Thoracic aorta (tissue), 2 donors: ENCODE results near the gene GTF3C5. TPM values are rescaled to one million over a fixed set of nuclear protein-coding genes. Genes with fewer than 3 reads are reported as not detected.

Experiments used
- ATAC-seq: fragments of 150-250 bp; one replicate; pipeline ENCODE4 v1.8.0; 2017; ENCODE audit warnings: low read depth; ENCODE audit not compliant: insufficient number of reproducible peaks, low FRiP score
- DNase-seq: peaks from one replicate; pipeline ENCODE4 v3.0.0-alpha.2; 2020; ENCODE audit warnings: low spot score
- H3K27ac ChIP-seq, 2 donors: fragments of 200-600 bp; sonication (generic); 1 replicate in 1 of 2; 2 replicates in 1 of 2; pipeline ENCODE4 v1.5.1; 2016; ENCODE audit warnings: mild to moderate bottlenecking in 2 of 2, moderate library complexity in 2 of 2
- H3K27me3 ChIP-seq: fragments of 200-600 bp; sonication (generic); replicated peaks from 2 replicates; pipeline ENCODE4 v1.6.0; 2016; ENCODE audit warnings: mild to moderate bottlenecking; ENCODE audit not compliant: insufficient read depth
- H3K36me3 ChIP-seq: fragments of 200-600 bp; sonication (generic); one replicate; pipeline ENCODE4 v1.5.1; 2016
- H3K4me1 ChIP-seq, 2 donors: fragments of 200-600 bp; sonication (generic); 1 replicate in 1 of 2; 2 replicates in 1 of 2; pipeline versions ENCODE4 v1.5.1 to v1.6.0; 2016; ENCODE audit warnings: low read depth in 2 of 2, mild to moderate bottlenecking in 1 of 2; ENCODE audit not compliant: control insufficient read depth in 1 of 2
- H3K4me3 ChIP-seq: fragments of 200-600 bp; sonication (generic); 2 replicates; pipeline ENCODE4 v1.5.1; 2016; ENCODE audit warnings: mild to moderate bottlenecking
- H3K9me3 ChIP-seq: fragments of 200-600 bp; sonication (generic); 2 replicates; pipeline ENCODE4 v1.5.1; 2016
- CTCF ChIP-seq: fragments of 200-600 bp; sonication (generic); IDR thresholded peaks from one replicate; pipeline ENCODE4 v1.5.1; 2019; ENCODE audit warnings: antibody characterized with exemption
- total RNA-seq, 2 donors: library from RNA; depleted of rRNA; stranded (reverse); fragments of >200 nt; gene quantifications; one replicate each; pipeline versions ENCODE4 v1.1.0 to v1.2.3, GENCODE V29; 2016

Gene GTF3C5
- total RNA-seq, 2 donors from 2014 or later: 40.6 to 54.3 TPM

GRCh38 chr9:133042676-133043075, 11.9 kb downstream of the GTF3C5 start:
- Histone ChIP-seq H3K4me3 (no peak overlapping the region), H3K9me3 (no peaks in the 10 kb centered on the region), H3K36me3 (peaks cover 44% of the 10 kb centered on the region), H3K27me3 (no peaks in the 10 kb centered on the region), H3K27ac (no peak overlapping the region), H3K4me1 (no peaks in the 10 kb centered on the region)
- no peak for TF ChIP-seq CTCF
- DNase-seq: no peak
- ATAC-seq: no peak

DNA sequence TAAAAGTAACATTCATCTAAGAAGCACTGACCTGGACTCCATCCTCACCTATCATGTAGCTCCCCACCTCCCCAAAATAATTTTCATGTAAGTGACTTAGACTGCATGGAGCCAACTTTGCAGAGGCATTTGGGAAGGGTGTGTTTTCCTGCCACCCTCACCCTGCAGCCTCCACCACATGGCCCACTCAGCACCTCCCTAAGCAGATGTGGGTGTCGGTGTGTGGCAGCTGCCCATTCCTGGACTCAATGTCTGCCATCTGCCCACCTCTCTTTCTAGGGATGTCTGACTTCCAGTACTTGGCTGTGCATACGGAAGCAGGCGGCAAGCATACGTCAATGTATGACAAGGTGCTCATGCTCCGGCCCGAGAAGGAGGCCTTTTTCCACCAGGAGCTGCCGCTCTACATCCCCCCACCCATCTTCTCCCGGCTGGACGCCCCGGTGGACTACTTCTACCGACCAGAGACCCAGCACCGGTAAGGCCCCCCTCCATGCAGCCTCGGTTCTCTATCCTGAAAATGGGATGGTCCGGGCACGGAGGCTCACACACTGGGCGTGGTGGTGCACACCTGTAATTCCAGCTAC, 12.7 kb downstream of the GTF3C5 start:
- Histone ChIP-seq H3K4me1 (no peaks in the 10 kb centered on the region), H3K27ac (no peak overlapping the region), H3K27me3 (no peaks in the 10 kb centered on the region), H3K4me3 (no peak overlapping the region), H3K9me3 (no peaks in the 10 kb centered on the region), H3K36me3 (peaks cover 44% of the 10 kb centered on the region)
- ATAC-seq (no peak), DNase-seq (no peak)
- TF ChIP-seq CTCF: no peak

- H3K4me1 ChIP-seq: no peaks in the 10 kb centered on the region
- no peaks in the 10 kb centered on the region for H3K9me3 ChIP-seq
- TF ChIP-seq CTCF: no peak
- ATAC-seq (no peak), DNase-seq (no peak)
- no peak overlapping the region for H3K27ac ChIP-seq
- H3K27me3 ChIP-seq: no peaks in the 10 kb centered on the region
- H3K4me3 ChIP-seq: no peak overlapping the region
- H3K36me3 ChIP-seq: peaks cover 46% of the 10 kb centered on the region
Observed at GRCh38 chr9:133044125-133044524, 13.3 kb downstream of the GTF3C5 start.

DNA sequence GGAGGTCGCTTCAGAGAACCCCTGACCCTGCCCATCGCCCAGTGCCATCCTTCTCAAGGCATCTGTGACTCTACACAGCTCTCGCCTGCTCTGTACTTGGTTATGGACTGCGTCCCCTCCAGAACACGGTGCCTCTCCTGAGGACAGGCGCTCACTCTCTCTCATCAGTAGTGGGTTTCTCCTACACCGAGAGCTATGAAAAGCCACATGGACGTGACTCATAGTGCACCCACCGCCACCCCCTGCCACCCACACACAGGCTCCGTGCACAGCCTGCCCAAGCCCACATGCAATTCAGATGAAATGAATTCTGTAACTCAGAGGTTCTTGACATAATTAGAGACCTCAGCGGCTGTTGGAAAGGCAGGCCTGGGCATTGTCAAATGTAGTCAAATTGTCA, 13.9 kb downstream of the GTF3C5 start:
- ATAC-seq (no peak), DNase-seq (no peak)
- Histone ChIP-seq H3K9me3 (no peaks in the 10 kb centered on the region), H3K27me3 (no peaks in the 10 kb centered on the region), H3K4me1 (no peaks in the 10 kb centered on the region), H3K4me3 (no peak overlapping the region), H3K36me3 (peaks cover 46% of the 10 kb centered on the region), H3K27ac (no peak overlapping the region)
- TF ChIP-seq CTCF: no peak

DNA sequence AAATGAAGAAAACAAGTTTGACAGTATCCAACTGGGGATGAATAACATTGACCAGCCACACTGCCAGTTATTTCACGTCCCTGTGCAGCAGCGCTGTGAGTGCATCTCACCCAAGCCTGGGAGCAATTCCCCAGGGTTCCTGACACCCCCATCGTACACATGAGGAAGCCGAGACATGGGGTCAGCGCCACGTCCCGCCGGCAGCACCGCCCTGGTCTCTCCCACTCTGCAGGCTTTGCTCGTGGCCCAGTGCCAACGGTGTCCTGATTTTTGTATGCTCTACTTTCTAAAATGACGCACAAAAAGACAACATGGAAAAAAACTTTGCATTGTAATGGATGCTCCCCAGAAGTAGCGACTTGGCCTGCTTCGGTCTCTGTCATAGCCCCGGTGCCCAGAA, 14.3 kb downstream of the GTF3C5 start:
- TF ChIP-seq CTCF: no peak
- Histone ChIP-seq H3K9me3 (no peaks in the 10 kb centered on the region), H3K27me3 (no peaks in the 10 kb centered on the region), H3K4me3 (no peak overlapping the region), H3K27ac (no peak overlapping the region), H3K36me3 (peaks cover 46% of the 10 kb centered on the region), H3K4me1 (no peaks in the 10 kb centered on the region)
- DNase-seq (no peak), ATAC-seq (no peak)
